Adrenal gland (tissue), 5 donors: ENCODE results near the gene ERF.

ENCODE experiments used
- CTCF ChIP-seq, 6 experiments: fragments of 450-650 bp in 4 of 6; fragments of 200-600 bp in 2 of 6; sonication (generic) in 1 of 6; IDR thresholded peaks; 1 replicate in 5 of 6; 2 replicates in 1 of 6; pipeline versions ENCODE4 v1.5.1 to v1.8.0; 2016 to 2021; ENCODE audit warnings: antibody characterized with exemption in 6 of 6, mild to moderate bottlenecking in 2 of 6, moderate library complexity in 1 of 6
- POLR2A ChIP-seq, 2 donors: fragments of 450-650 bp; IDR thresholded peaks; one replicate each; pipeline ENCODE4 v1.6.1; 2017; ENCODE audit warnings: antibody characterized with exemption in 2 of 2, mild to moderate bottlenecking in 2 of 2, moderate library complexity in 1 of 2
- donor health status: DM: no; HTN: no; CAD: no.

DNA sequence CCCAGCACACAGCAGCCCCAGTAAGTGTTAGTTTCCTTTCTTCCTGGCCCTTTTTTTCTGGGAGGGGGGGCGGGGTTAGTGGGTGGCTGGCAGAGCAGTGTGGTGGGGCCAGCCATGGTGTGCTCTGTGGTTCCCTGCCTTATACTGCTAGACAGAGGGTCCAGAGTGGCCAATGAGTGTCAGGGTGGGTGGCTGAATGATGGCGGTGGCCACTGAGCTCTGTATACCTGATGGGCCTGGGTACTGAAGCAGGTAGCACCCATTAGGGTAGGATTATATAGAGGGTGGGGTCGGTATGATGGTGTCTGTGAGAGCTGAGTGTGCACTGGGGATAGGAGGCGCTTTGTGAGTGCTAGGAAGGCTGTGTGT is 27.9 kb upstream of the ERF start:
- TF ChIP-seq CTCF (IDR thresholded peaks at IDR 0.05) (no peak), POLR2A (IDR thresholded peaks at IDR 0.05) (no peak)
